Suprapubic skin (tissue), 4 donors: ENCODE results near the gene SFRP5. TPM values are rescaled to one million over a fixed set of nuclear protein-coding genes. Genes with fewer than 3 reads are reported as not detected.
A peak's percentile ranks its signal among the peaks of the same experiment; 100 is the strongest.

Source experiments
- DNase-seq, 2 donors: peaks; one replicate each; pipeline ENCODE4 v3.0.0-alpha.2; 2019; ENCODE audit warnings: low spot score in 2 of 2
- H3K27ac ChIP-seq: fragments of 200-600 bp; sonication (generic); one replicate; pipeline ENCODE4 v1.5.1; 2019
- H3K27me3 ChIP-seq: fragments of 200-600 bp; sonication (generic); one replicate; pipeline ENCODE4 v1.5.1; 2019
- H3K36me3 ChIP-seq: fragments of 200-600 bp; sonication (generic); one replicate; pipeline ENCODE4 v1.5.1; 2019
- H3K4me1 ChIP-seq: fragments of 200-600 bp; sonication (generic); one replicate; pipeline ENCODE4 v1.5.1; 2019
- H3K4me3 ChIP-seq: fragments of 200-600 bp; sonication (generic); one replicate; pipeline ENCODE4 v1.5.1; 2019; ENCODE audit warnings: mild to moderate bottlenecking
- H3K9me3 ChIP-seq: fragments of 200-600 bp; sonication (generic); one replicate; pipeline ENCODE4 v1.5.1; 2019
- EP300 ChIP-seq: sonication (generic); formaldehyde crosslinking; IDR thresholded peaks from one replicate; pipeline ENCODE4 v1.6.1; 2017; ENCODE audit warnings: antibody characterized with exemption
- POLR2A ChIP-seq, 2 donors: fragments of 450-650 bp; IDR thresholded peaks; one replicate each; pipeline ENCODE4 v1.6.1; 2017; ENCODE audit warnings: antibody characterized with exemption in 2 of 2, mild to moderate bottlenecking in 2 of 2, moderate library complexity in 2 of 2
- POLR2AphosphoS5 ChIP-seq, 3 donors: sonication (generic); formaldehyde crosslinking; IDR thresholded peaks; one replicate each; pipeline ENCODE4 v1.6.1; 2017; ENCODE audit warnings: antibody characterized with exemption in 3 of 3
- WGBS: methylation state at CpG from one replicate; pipeline ENCODE4 v1.1.5; 2018; 5-methylcytosine and 5-hydroxymethylcytosine counted together
- total RNA-seq, 4 donors: library from RNA; depleted of rRNA; stranded (reverse); fragments of >200 nt; gene quantifications; one replicate each; pipeline ENCODE4 v1.1.0, GENCODE V29; 2016
- TF ChIP-seq, protein P1 (sequence below), 2 donors: fragments of 200-600 bp in 1 of 2; fragments of 450-650 bp in 1 of 2; sonication (generic) in 1 of 2; IDR thresholded peaks; one replicate each; pipeline ENCODE4 v1.5.1; 2016 to 2019; ENCODE audit warnings: antibody characterized with exemption in 2 of 2, mild to moderate bottlenecking in 1 of 2, moderate library complexity in 1 of 2

Gene SFRP5
- total RNA-seq, 4 donors from 2014 or later = 0.91 to 2.2 (median 1.0) TPM

DNA sequence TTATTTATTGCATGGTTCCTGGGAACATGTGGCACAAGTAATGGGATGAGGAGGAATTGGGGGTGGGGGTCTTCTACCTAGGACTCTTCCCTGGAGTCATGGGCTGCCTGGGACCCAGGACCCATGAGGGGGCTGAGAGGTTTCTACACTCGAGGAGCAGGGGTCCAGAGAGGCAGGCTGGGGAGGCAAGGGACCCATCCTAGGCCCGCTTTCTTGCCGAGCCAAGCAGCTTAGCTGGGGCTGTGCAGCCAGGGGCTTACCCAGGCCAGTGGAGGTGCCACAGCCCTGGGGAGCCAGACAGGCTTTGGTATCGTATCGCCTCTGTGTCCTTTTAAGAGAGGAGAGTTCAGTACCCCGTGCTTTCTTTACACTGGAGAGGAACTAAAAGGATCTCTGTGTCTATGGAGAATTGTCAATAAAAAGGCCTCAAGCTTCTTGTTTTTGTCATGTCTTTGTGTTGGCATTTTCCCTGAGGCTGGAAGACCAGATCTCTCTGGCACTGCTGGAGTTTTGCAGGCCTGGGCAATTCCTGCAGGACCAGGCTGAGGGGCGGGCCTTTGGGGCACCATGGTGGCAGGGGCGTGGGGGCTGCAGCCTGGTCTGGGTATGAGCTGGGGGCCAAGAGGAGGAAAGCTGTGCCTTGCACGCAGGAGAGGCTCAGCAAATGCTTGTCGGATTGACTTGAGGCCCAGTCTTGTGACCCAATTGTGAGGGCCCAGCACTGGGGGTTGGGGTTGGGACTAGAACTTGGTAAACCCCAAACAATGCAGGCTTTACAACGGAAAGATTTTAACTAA is 11.1 kb downstream of the SFRP5 start:
- peaks cover 4% of the 10 kb centered on the region for H3K4me1 ChIP-seq
- H3K9me3 ChIP-seq = no peaks in the 10 kb centered on the region
- H3K27ac ChIP-seq = no peak overlapping the region
- H3K36me3 ChIP-seq = peaks cover 62% of the 10 kb centered on the region
- no peak for DNase-seq
- no peak overlapping the region for H3K4me3 ChIP-seq
- WGBS = 80% methylated on average over 9 of the region's 11 CpGs
- no peak for TF ChIP-seq EP300
- no peak for TF ChIP-seq POLR2A (IDR thresholded peaks at IDR 0.05)
- no peak for TF ChIP-seq POLR2AphosphoS5 (IDR thresholded peaks at IDR 0.05)
- no peaks in the 10 kb centered on the region for H3K27me3 ChIP-seq

DNA sequence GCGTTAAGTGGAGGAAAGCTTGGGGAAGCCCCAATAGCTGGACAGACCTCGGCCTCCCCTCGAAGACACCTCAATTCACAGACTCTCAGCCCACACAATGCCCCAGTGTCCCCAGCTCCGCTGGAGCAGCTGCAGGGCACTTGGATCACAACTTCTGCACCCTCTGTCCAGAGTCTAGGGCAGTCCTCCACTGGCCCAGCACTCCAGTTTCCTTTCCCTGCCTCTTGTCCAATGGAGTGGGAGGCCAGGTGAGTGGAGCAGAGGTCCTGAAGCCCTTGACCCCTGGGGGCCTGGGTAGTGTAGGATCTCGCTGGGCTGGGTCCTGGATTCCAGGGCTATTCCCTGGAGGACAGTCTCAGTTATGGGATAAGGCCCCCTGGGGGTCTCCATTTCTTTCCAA is 11.9 kb downstream of the SFRP5 start:
- H3K4me3 ChIP-seq = no peak overlapping the region
- 74% methylated on average over 5 of the region's 5 CpGs for WGBS
- no peaks in the 10 kb centered on the region for H3K9me3 ChIP-seq
- H3K27me3 ChIP-seq = no peaks in the 10 kb centered on the region
- H3K36me3 ChIP-seq = peaks cover 69% of the 10 kb centered on the region
- peaks cover 4% of the 10 kb centered on the region for H3K4me1 ChIP-seq
- TF ChIP-seq POLR2A (IDR thresholded peaks at IDR 0.05) = no peak
- TF ChIP-seq POLR2AphosphoS5 (IDR thresholded peaks at IDR 0.05) = no peak
- DNase-seq = no peak
- no peak overlapping the region for H3K27ac ChIP-seq

DNA sequence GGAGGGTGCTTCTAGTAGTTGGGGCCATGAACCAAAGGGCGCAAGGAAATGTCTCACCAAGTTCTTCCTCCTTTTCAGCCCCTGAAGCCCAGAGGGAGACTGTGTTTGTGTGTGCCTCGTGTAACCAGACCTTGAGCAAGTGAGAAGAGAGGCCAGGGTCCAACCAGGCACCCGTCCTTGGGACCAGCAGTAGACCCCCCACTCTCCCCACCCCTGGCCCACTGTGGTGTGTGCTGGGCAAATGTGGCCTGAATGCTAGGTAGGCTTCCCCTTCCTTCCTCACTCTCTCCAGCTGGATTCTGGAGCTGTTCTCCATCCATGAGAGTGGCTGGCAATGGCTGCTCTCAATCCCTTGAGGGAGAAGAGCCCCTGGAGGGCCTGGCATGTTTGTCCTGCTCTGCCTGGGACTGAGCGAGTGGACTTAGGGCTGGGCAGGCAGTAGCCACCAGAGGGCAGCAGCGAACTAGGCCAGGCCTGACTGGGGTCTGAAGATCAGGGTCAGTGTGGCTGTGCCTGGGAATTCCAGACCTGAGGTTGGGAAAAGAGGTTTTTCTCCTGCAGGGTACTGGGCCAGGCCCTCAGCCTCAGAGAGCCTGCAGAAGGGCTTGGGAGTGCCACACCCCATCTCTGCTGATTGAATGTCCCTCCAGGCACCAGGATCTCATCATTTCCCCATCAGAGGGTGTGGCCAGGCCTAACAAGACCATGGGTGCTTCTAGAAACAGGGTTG is 12.5 kb downstream of the SFRP5 start:
- no peak overlapping the region for H3K27ac ChIP-seq
- 59% methylated on average over 5 of the region's 5 CpGs for WGBS
- DNase-seq = no peak
- peaks cover 4% of the 10 kb centered on the region for H3K4me1 ChIP-seq
- H3K4me3 ChIP-seq = no peak overlapping the region
- H3K9me3 ChIP-seq = no peaks in the 10 kb centered on the region
- no peaks in the 10 kb centered on the region for H3K27me3 ChIP-seq
- TF ChIP-seq POLR2A (IDR thresholded peaks at IDR 0.05) (no peak), POLR2AphosphoS5 (IDR thresholded peaks at IDR 0.05) (no peak), EP300 (no peak)
- TF ChIP-seq, protein P1, sequence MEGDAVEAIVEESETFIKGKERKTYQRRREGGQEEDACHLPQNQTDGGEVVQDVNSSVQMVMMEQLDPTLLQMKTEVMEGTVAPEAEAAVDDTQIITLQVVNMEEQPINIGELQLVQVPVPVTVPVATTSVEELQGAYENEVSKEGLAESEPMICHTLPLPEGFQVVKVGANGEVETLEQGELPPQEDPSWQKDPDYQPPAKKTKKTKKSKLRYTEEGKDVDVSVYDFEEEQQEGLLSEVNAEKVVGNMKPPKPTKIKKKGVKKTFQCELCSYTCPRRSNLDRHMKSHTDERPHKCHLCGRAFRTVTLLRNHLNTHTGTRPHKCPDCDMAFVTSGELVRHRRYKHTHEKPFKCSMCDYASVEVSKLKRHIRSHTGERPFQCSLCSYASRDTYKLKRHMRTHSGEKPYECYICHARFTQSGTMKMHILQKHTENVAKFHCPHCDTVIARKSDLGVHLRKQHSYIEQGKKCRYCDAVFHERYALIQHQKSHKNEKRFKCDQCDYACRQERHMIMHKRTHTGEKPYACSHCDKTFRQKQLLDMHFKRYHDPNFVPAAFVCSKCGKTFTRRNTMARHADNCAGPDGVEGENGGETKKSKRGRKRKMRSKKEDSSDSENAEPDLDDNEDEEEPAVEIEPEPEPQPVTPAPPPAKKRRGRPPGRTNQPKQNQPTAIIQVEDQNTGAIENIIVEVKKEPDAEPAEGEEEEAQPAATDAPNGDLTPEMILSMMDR (IDR thresholded peaks at IDR 0.05) = peak; percentile 15 to 77
- H3K36me3 ChIP-seq = peaks cover 76% of the 10 kb centered on the region

DNA sequence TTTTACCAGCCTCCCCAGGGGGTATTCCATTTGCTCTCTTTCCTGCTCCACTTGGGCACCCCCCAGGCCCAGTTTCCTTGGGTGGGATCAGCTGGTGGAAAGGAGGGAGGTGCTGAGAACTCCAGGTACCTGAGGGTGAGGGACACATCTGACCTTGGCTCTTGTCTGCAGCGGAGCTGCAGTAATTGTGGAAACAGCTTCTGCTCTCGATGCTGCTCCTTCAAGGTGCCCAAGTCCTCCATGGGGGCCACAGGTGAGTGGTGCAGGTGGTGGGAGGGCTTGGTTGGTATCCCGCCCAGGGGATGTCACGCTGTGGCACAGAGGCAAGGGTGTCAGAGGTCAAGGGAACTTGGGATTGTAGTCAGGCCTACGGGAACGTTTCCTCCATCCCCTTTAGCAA is 14.3 kb downstream of the SFRP5 start:
- no peak for DNase-seq
- H3K9me3 ChIP-seq = no peaks in the 10 kb centered on the region
- H3K36me3 ChIP-seq = peaks cover 94% of the 10 kb centered on the region
- no peak overlapping the region for H3K27ac ChIP-seq
- TF ChIP-seq EP300 (no peak), POLR2A (IDR thresholded peaks at IDR 0.05) (no peak), POLR2AphosphoS5 (IDR thresholded peaks at IDR 0.05) (no peak)
- TF ChIP-seq, protein P1 (IDR thresholded peaks at IDR 0.05) = no peak
- no peak overlapping the region for H3K4me3 ChIP-seq
- H3K4me1 ChIP-seq = peaks cover 4% of the 10 kb centered on the region
- WGBS = 88% methylated on average over 6 of the region's 6 CpGs
- no peaks in the 10 kb centered on the region for H3K27me3 ChIP-seq

DNA sequence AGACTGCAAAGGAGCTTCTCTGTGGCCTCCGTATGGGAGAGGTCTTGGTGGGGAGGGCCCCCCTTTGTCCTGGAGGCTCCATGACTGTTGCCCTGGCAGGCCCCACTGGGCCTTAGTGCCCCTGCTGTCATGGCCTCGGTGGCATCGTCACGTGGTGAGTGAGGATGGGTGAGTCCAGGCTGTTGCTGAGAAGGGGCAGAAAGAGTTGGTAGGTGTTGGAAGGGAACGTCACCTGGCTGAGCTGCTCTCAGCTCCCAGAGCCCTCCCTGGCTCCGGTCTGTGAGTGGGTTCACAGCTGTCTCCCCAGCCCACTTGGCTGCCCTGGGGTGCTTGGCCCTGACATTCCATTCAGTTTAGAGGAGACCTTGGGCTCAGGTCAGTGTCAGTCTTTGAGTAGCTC is 16.1 kb downstream of the SFRP5 start:
- WGBS = 100% methylated on average over 4 of the region's 6 CpGs
- no peaks in the 10 kb centered on the region for H3K27me3 ChIP-seq
- H3K36me3 ChIP-seq = peaks cover 97% of the 10 kb centered on the region
- H3K9me3 ChIP-seq = no peaks in the 10 kb centered on the region
- TF ChIP-seq, protein P1 (IDR thresholded peaks at IDR 0.05) = no peak
- TF ChIP-seq EP300 (no peak), POLR2A (IDR thresholded peaks at IDR 0.05) (no peak), POLR2AphosphoS5 (IDR thresholded peaks at IDR 0.05) (no peak)
- no peak for DNase-seq
- H3K4me3 ChIP-seq = no peak overlapping the region
- no peak overlapping the region for H3K27ac ChIP-seq
- peaks cover 4% of the 10 kb centered on the region for H3K4me1 ChIP-seq

DNA sequence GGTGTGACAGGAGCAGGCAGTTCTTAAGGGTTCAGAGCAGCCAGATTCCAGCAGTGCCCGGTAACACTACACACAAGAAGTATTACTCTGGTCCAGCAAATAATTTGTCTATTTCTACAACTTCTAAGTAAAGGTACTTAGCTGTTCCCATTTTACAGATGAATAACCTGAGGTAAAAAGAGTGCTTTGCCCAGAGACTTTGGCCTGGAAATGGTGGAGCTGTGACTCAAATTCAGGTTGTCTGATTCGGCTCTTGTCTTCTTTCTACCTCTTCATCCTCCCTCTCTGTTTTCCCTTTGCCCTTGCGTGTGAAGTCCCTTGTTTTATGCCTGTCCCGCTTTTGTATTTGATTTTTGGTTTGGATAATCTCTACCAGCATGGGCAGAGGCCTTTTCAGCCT is 17.1 kb downstream of the SFRP5 start:
- Histone ChIP-seq H3K9me3 (no peaks in the 10 kb centered on the region), H3K4me1 (peaks cover 1% of the 10 kb centered on the region), H3K4me3 (no peak overlapping the region), H3K36me3 (peaks cover 97% of the 10 kb centered on the region), H3K27ac (no peak overlapping the region), H3K27me3 (no peaks in the 10 kb centered on the region)
- WGBS = 64% methylated on average over 3 of the region's 4 CpGs
- no peak for DNase-seq
- no peak for TF ChIP-seq EP300
- no peak for TF ChIP-seq POLR2A (IDR thresholded peaks at IDR 0.05)
- no peak for TF ChIP-seq POLR2AphosphoS5 (IDR thresholded peaks at IDR 0.05)
- TF ChIP-seq, protein P1 (IDR thresholded peaks at IDR 0.05) = no peak
